ENCODE data around the gene STK38. TPM values are rescaled to one million over a fixed set of nuclear protein-coding genes. Genes with fewer than 3 reads are reported as not detected.

STK38 gene
- total and polyA plus RNA-seq, 2 of the 8 experiments (the other 6 are each of a cell fraction or from before 2014, with no cell fraction given): 8.1 to 19.8 TPM

DNA sequence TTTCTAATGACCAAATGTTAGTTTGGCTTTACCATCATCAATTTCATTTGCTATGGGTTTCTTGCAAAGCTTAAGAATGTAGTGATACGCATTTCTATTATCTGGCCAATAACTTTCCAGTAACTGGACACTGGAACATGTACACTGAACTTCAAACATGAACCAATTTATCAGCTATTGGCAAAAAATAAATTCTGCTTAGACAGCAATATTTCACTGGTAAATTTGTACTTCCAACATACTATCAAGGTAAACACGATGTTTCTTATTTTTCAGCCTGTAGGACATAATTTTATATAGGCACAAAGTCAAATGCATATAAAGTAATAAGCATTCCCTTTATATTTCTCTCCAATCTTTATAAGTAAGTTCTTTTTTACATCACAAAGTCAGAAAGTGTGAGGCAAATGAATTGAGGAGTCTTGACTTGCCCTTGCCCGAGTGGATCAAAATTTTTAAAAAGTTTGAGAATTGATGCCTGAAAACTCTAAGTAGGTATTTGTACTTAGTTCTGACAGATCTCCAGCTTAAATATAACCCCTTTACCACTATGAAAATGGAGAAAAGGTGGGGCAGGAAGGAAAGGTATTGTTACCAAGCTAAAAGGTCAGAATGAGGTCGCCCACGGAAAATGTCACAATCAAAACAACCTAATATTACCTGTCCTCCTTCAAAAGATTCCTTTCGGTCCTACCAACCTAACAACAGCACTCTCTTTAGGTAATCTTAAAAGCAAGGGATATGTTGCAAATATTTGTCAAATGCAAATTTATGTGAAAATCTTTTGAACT, 41.3 kb downstream of the STK38 start (continued):
- no peak for TF ChIP-seq SP1 (IDR thresholded peaks at IDR 0.05; ENCODE audit: low read depth, low read length)
- no peak for TF ChIP-seq FOSL1 (IDR thresholded peaks at IDR 0.05; ENCODE audit: insufficient read depth, low read depth, low read length)
- TF ChIP-seq ASH2L (IDR thresholded peaks at IDR 0.05; ENCODE audit: low read length): no peak
- TF ChIP-seq SRF (IDR thresholded peaks at IDR 0.05; ENCODE audit: low read depth, low read length): no peak

All from H1 (cell line).